B cell (primary cell): ENCODE results near the gene XYLB.

Experiments used
- CTCF ChIP-seq: fragments of 200-600 bp; IDR thresholded peaks from one replicate; pipeline ENCODE4 v1.8.0; 2022; ENCODE audit warnings: antibody characterized with exemption, mild to moderate bottlenecking
- EZH2 ChIP-seq: IDR thresholded peaks from 2 replicates; pipeline ENCODE4 v1.6.1; 2012; ENCODE audit warnings: borderline replicate concordance, low read depth, mild to moderate bottlenecking, moderate library complexity, low read length; ENCODE audit not compliant: insufficient read depth, poor library complexity, severe bottlenecking

- TF ChIP-seq CTCF = no peak
- TF ChIP-seq EZH2 = no peak
Measured at GRCh38 chr3:38372214-38372601, 25.6 kb downstream of the XYLB start.
